Astrocyte (in vitro differentiated cells and primary cell): ENCODE data around the gene LRRC37B. TPM values are rescaled to one million over a fixed set of nuclear protein-coding genes. Genes with fewer than 3 reads are reported as not detected.

Source experiments
- DNase-seq: peaks from one replicate; pipeline ENCODE4 v3.0.0-alpha.2; 2010; ENCODE audit warnings: low read depth
- FAIRE-seq: peaks from 2 replicates; lab custom pipeline; 2011; peaks lifted over from hg19 to GRCh38; lab: Jason Lieb, UNC
- H2AFZ ChIP-seq: 2 replicates; pipeline ENCODE4 v1.6.0; 2012; ENCODE audit warnings: low read depth, low read length, inconsistent platforms
- H3K27ac ChIP-seq: 2 replicates; pipeline ENCODE4 v1.5.1; 2011; ENCODE audit warnings: low read depth, low read length, inconsistent platforms
- H3K27me3 ChIP-seq: 2 replicates; pipeline ENCODE4 v1.6.0; 2011; ENCODE audit warnings: low read length, inconsistent platforms; ENCODE audit not compliant: insufficient read depth
- H3K36me3 ChIP-seq: 2 replicates; pipeline ENCODE4 v1.5.1; 2011; ENCODE audit warnings: low read length, inconsistent platforms; ENCODE audit not compliant: insufficient read depth
- H3K4me1 ChIP-seq: 2 replicates; pipeline ENCODE4 v1.5.1; 2011; ENCODE audit warnings: low read length, inconsistent platforms; ENCODE audit not compliant: insufficient read depth
- H3K4me2 ChIP-seq: 2 replicates; pipeline ENCODE4 v1.6.0; 2012; ENCODE audit warnings: low read length, inconsistent platforms
- H3K4me3 ChIP-seq: 2 replicates; pipeline ENCODE4 v1.5.1; 2011; ENCODE audit warnings: low read depth, mild to moderate bottlenecking, low read length, inconsistent platforms; ENCODE audit not compliant: insufficient read depth
- H3K79me2 ChIP-seq: 2 replicates; pipeline ENCODE4 v1.6.0; 2012; ENCODE audit warnings: mild to moderate bottlenecking, low read length, inconsistent platforms; ENCODE audit not compliant: insufficient read depth
- H3K9ac ChIP-seq: 2 replicates; pipeline ENCODE4 v1.6.0; 2012; ENCODE audit warnings: mild to moderate bottlenecking, low read length, inconsistent platforms
- H3K9me3 ChIP-seq: 2 replicates; pipeline ENCODE4 v1.5.1; 2012; ENCODE audit warnings: low read depth, mild to moderate bottlenecking, low read length, inconsistent platforms; ENCODE audit not compliant: insufficient read depth
- H4K20me1 ChIP-seq: 2 replicates; pipeline ENCODE4 v1.6.0; 2012; ENCODE audit warnings: low read length, inconsistent platforms; ENCODE audit not compliant: insufficient read depth
- H3K27ac Mint-ChIP-seq: one replicate; pipeline ENCODE4 v1.8.0; 2021; ENCODE audit warnings: mild to moderate bottlenecking, mixed read lengths; ENCODE audit not compliant: unreplicated experiment
- H3K27me3 Mint-ChIP-seq: one replicate; pipeline ENCODE4 v1.8.0; 2021; ENCODE audit warnings: low read depth, mixed read lengths; ENCODE audit not compliant: unreplicated experiment
- H3K36me3 Mint-ChIP-seq: one replicate; pipeline ENCODE4 v1.8.0; 2021; ENCODE audit warnings: low read depth, mixed read lengths; ENCODE audit not compliant: unreplicated experiment
- H3K4me1 Mint-ChIP-seq: one replicate; pipeline ENCODE4 v1.8.0; 2021; ENCODE audit warnings: low read depth, mixed read lengths; ENCODE audit not compliant: unreplicated experiment
- H3K4me3 Mint-ChIP-seq: one replicate; pipeline ENCODE4 v1.8.0; 2021; ENCODE audit warnings: mild to moderate bottlenecking, moderate library complexity, mixed read lengths; ENCODE audit not compliant: unreplicated experiment
- H3K9me3 Mint-ChIP-seq: one replicate; pipeline ENCODE4 v1.8.0; 2021; ENCODE audit warnings: mild to moderate bottlenecking, mixed read lengths; ENCODE audit not compliant: unreplicated experiment
- CTCF ChIP-seq: IDR thresholded peaks from 2 replicates; pipeline ENCODE4 v1.5.1; 2011; ENCODE audit warnings: low read depth, mild to moderate bottlenecking, inconsistent platforms, low read length, moderate library complexity; ENCODE audit not compliant: insufficient read depth
- EZH2 ChIP-seq: IDR thresholded peaks from 2 replicates; pipeline ENCODE4 v1.6.1; 2012; ENCODE audit warnings: mild to moderate bottlenecking, low read length, inconsistent platforms; ENCODE audit not compliant: insufficient read depth
- total RNA-seq: library from RNA; stranded (reverse); gene quantifications from 2 replicates; pipeline ENCODE4 v1.2.1, GENCODE V29; 2021

Gene LRRC37B
- total RNA-seq, 1 donor from 2014 or later: 10.3 TPM

- no peak overlapping the region for H3K27ac ChIP-seq
- no peak overlapping the region for H3K4me2 ChIP-seq
- H3K4me3 ChIP-seq: no peak overlapping the region
- TF ChIP-seq CTCF (no peak), EZH2 (no peak)
- H3K9ac ChIP-seq: no peak overlapping the region
- H4K20me1 ChIP-seq: peaks cover 35% of the 10 kb centered on the region
- no peak overlapping the region for H2AFZ ChIP-seq
- peaks cover 2% of the 10 kb centered on the region for H3K36me3 Mint-ChIP-seq
- FAIRE-seq (no peak), DNase-seq (no peak)
- no peaks in the 10 kb centered on the region for H3K9me3 ChIP-seq
- H3K27me3 Mint-ChIP-seq: no peaks in the 10 kb centered on the region
- peaks cover 19% of the 10 kb centered on the region for H3K79me2 ChIP-seq
- H3K27me3 ChIP-seq: no peaks in the 10 kb centered on the region
- H3K36me3 ChIP-seq: no peaks in the 10 kb centered on the region
- H3K4me1 ChIP-seq: no peaks in the 10 kb centered on the region
- no peaks in the 10 kb centered on the region for H3K9me3 Mint-ChIP-seq
- no peak overlapping the region for H3K4me3 Mint-ChIP-seq
- no peak overlapping the region for H3K27ac Mint-ChIP-seq
- H3K4me1 Mint-ChIP-seq: no peaks in the 10 kb centered on the region
These were observed 8.2 kb downstream of the LRRC37B start for GRCh38 chr17:32015245-32016013.

GRCh38 chr17:32016231-32016630 lies 9.0 kb downstream of the LRRC37B start:
- Histone ChIP-seq H3K9ac (no peak overlapping the region), H3K4me1 (no peaks in the 10 kb centered on the region), H3K27me3 (no peaks in the 10 kb centered on the region), H3K79me2 (peaks cover 16% of the 10 kb centered on the region), H3K36me3 (no peaks in the 10 kb centered on the region), H2AFZ (no peak overlapping the region), H3K27ac (no peak overlapping the region), H3K4me3 (no peak overlapping the region), H4K20me1 (peaks cover 35% of the 10 kb centered on the region), H3K4me2 (no peak overlapping the region), H3K9me3 (no peaks in the 10 kb centered on the region)
- peaks cover 2% of the 10 kb centered on the region for H3K36me3 Mint-ChIP-seq
- H3K4me3 Mint-ChIP-seq: no peak overlapping the region
- H3K4me1 Mint-ChIP-seq: no peaks in the 10 kb centered on the region
- no peaks in the 10 kb centered on the region for H3K9me3 Mint-ChIP-seq
- no peaks in the 10 kb centered on the region for H3K27me3 Mint-ChIP-seq
- H3K27ac Mint-ChIP-seq: no peak overlapping the region
- DNase-seq (no peak), FAIRE-seq (no peak)
- no peak for TF ChIP-seq CTCF
- TF ChIP-seq EZH2: no peak

- DNase-seq (no peak), FAIRE-seq (no peak)
- no peak overlapping the region for H3K27ac Mint-ChIP-seq
- Histone ChIP-seq H3K9me3 (no peaks in the 10 kb centered on the region), H3K27ac (no peak overlapping the region), H3K27me3 (no peaks in the 10 kb centered on the region), H3K9ac (no peak overlapping the region), H3K79me2 (peaks cover 5% of the 10 kb centered on the region), H2AFZ (no peak overlapping the region), H3K36me3 (no peaks in the 10 kb centered on the region), H4K20me1 (peaks cover 28% of the 10 kb centered on the region), H3K4me1 (no peaks in the 10 kb centered on the region), H3K4me3 (no peak overlapping the region), H3K4me2 (no peak overlapping the region)
- H3K4me1 Mint-ChIP-seq: no peaks in the 10 kb centered on the region
- no peak overlapping the region for H3K4me3 Mint-ChIP-seq
- no peaks in the 10 kb centered on the region for H3K27me3 Mint-ChIP-seq
- no peak for TF ChIP-seq CTCF
- TF ChIP-seq EZH2: no peak
- H3K9me3 Mint-ChIP-seq: no peaks in the 10 kb centered on the region
- H3K36me3 Mint-ChIP-seq: peaks cover 14% of the 10 kb centered on the region
These were observed 12.0 kb downstream of the LRRC37B start for GRCh38 chr17:32019228-32019627.
